Adipose tissue (tissue), 3 donors: Measurements from ENCODE around the gene RPS2. TPM values are rescaled to one million over a fixed set of nuclear protein-coding genes. Genes with fewer than 3 reads are reported as not detected.
"Not testable (repeated sequence)": the region's sequence is repeated elsewhere in the genome, so short reads cannot be mapped to it uniquely, and the experiment has no call there.

Source experiments
- H3K27ac ChIP-seq: one replicate; pipeline ENCODE4 v1.5.1; 2013; ENCODE audit warnings: low read depth, low read length
- WGBS, 3 donors: extraction: QIAGEN DNeasy Blood & Tissue Kit; methylation state at CpG; one replicate each; pipeline ENCODE4 v1.1.7; 2013; 5-methylcytosine and 5-hydroxymethylcytosine counted together
- polyA plus RNA-seq, 3 donors: library from polyadenylated mRNA; stranded (reverse); fragments of 200-250 nt; gene quantifications; one replicate each; pipeline ENCODE4 v1.2.3, GENCODE V29; 2013
- donor health status: healthy with polysubstance abuse.
- donor health status: Bipolar disorder and iron deficiency.
- donor health status: healthy.

RPS2 gene
- polyA plus RNA-seq, 3 donors: 3,105 to 3,328 (median 3,324) TPM

DNA sequence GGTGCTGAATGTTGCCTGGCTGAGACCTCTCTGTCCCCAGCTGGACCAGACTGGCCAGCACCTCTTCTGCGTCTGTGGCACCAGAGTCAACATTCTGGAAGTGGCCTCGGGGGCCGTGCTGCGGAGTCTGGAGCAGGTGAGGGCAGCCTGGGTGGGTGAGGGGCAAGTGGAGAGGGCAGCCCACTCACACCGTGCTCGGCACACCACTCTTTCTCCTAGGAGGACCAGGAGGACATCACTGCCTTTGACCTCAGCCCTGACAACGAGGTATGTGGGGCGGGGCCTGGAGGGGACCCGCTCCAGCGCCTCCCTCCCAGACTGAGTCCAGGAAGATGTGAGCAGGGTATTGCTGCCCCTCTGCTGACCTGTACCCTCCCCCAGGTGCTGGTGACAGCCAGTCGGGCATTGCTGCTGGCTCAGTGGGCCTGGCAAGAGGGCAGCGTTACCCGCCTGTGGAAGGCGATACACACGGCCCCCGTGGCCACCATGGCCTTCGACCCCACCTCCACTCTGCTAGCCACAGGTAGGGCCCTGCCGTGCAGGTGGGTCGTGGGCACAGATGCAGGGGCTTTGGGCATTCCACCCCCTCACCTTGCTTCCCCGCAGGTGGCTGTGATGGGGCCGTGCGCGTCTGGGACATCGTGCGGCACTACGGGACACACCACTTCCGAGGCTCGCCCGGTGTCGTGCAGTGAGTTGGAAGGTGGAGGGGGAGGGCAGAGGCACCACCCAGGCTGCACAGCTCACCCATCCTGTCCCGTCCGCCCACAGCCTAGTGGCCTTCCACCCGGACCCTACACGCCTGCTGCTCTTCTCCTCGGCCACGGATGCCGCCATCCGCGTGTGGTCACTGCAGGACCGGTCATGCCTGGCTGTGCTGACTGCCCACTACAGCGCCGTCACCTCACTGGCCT lies 9.8 kb upstream of the RPS2 start:
- no peak overlapping the region for H3K27ac ChIP-seq
- WGBS, 3 donors: 94 to 96% (median 94%) methylated on average over 40 to 42 of the region's 42 CpGs

DNA sequence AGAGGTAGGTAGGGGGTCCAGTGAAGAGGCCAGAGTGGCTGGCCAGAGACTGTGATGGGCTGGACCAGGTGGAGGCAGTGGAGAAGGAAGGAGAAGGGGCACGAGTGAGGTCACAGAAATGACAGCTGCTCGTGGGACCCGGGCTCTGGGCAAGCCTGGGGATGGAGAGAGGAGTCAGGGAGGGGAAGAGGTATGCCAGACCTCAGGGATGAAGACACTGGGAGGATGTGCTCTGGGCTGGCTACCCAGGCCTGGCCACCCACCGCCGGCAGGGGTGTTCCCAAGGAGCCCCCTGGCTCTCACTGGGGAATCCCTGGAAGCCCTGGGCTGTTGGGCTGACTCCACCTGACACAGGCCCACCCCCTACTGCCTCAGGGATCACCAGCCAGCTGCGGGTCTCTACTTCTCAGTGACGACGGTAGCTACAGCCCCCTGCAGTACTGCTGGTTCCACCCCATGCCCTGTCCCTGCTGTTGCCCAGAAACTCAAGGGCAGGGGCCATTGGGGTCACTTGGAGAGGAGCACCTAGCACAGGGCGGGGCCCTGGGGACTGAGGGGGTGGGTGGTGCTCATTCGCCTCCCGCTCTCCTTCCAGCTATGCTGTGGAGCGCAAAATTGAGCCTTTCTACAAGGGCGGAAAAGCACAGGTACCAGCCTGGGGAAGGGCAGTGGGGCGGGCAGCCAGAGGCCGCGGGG lies 9.0 kb upstream of the RPS2 start:
- 91 to 93% (median 93%) methylated on average over 16 of the region's 16 CpGs for WGBS, 3 donors

DNA sequence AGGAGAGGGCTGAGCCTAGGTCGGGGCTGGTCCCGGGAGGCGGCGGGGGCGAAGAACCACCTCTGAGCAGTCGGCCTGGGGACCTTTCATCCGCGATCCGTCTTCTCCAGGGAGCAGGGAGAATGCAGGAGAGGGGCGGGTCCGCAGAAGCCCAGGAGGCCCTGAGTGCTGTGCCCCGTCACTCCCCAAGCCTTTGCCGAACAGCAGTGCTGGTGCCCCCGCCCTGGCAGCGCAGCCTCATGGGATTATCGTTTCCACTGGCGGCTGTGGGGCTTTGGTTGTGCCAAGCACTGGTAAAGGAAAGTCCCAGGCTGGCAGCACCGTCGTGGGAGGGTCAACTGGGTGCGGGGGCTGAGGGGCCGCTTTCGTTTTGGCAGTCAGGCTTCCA lies 7.9 kb upstream of the RPS2 start:
- H3K27ac ChIP-seq: no peak overlapping the region
- 1 to 3% (median 2%) methylated on average over 19 to 22 of the region's 22 CpGs for WGBS, 3 donors

More for the DNA sequence above, 9.0 kb upstream of the RPS2 start:
- H3K27ac ChIP-seq: no peak overlapping the region

DNA sequence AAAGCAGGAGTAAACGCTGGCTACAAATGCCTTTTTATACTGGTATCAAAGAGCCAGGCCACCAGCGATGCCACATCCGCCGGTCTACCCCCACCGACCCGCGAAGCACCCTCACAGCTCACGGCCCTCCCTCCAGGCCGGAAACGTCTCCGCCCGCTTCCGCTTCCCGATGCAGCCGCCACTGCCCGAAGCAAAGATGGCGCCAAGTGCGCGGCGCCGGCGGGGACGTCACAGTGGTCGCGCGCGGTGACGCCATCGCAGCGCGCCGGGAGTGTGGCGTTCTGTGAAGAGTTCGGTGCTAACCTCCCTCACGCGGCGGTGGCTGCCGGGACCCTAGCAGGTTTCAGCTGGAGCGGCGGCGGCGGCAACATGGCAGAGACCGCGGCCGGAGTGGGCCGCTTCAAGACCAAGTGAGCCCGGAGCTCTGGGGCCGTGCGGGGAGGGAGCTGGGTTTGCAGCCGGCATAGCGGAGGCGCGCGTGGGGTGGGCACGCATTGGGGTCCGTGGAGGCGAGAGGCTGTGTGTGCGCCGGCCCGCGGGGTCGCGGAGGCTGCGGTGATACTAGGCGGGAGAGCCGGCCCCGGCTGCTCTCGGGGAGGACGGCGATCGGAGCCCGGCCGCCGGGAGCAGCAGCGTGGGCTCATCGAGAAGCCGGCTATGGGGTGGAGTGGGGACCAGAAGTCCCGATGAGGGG lies 7.3 kb upstream of the RPS2 start, which contains the start of gene TBL3:
TBL3 (plus strand) TSS at position 258 of the 694 bp plus-strand sequence; CDS start at position 370, 112 bp downstream.
- WGBS, 3 donors: 0 to 1% (median 0%) methylated on average over 72 to 78 of the region's 78 CpGs
- peak within 1 kb of the TSS; percentile 11 for H3K27ac ChIP-seq

DNA sequence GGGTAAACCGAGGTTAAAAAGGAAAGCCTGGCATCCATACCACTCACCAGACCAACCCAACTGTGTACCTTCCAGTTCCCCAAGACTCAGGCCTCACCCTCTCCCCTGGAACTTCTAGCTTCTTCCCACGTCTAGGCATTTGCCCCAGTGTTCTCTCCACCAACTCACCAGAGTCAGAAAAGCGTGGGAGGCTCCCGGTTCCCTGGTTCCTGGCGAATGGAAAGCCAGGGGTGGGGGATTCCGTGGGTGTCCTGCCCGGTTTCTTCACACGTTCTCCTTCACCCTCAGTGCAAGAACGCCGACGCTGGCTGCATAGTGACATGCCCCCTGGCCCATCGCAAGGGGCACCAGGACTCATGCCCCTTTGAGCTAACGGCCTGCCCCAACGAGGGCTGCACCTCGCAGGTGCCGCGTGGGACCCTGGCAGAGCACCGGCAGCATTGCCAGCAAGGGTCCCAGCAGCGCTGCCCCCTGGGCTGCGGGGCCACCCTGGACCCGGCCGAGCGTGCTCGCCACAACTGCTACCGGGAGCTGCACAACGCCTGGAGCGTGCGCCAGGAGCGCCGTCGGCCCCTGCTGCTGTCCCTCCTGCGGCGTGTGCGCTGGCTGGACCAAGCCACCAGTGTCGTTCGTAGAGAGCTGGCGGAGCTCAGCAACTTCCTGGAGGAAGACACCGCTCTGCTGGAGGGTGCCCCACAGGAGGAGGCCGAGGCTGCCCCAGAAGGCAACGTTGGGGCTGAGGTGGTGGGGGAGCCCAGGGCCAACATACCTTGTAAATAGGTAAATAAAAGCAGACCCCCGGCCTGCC lies 3.7 kb upstream of the RPS2 start:
- no peak overlapping the region for H3K27ac ChIP-seq
- 87 to 89% (median 89%) methylated on average over 40 to 41 of the region's 41 CpGs for WGBS, 3 donors

DNA sequence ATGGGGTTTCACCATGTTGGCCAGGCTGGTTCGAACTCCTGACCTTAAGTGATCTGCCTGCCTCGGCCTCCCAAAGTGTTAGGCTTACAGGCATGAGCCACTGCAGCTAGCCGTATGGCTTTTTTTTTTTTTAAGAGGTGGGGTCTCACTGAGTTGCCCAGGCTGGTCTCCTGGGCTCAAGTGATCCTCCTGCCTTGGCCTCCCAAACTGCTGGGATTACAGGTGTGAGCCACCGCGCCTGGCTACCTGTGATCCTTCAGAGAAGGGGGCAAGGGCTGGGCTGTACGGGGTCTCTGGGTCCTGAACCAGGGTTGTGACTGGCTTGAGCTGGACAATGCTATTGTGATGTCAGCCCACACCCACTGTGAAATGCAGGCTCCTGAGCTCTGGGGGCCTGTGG lies 1.8 kb upstream of the RPS2 start, which contains the start of gene RNF151:
RNF151 (plus strand) TSS at position 397 of the 400 bp plus-strand sequence. CDS start 26 bp downstream, outside the sequence.
- WGBS, 3 donors: 98% methylated on average over 6 of the region's 6 CpGs
- no peak within 1 kb of the TSS for H3K27ac ChIP-seq

DNA sequence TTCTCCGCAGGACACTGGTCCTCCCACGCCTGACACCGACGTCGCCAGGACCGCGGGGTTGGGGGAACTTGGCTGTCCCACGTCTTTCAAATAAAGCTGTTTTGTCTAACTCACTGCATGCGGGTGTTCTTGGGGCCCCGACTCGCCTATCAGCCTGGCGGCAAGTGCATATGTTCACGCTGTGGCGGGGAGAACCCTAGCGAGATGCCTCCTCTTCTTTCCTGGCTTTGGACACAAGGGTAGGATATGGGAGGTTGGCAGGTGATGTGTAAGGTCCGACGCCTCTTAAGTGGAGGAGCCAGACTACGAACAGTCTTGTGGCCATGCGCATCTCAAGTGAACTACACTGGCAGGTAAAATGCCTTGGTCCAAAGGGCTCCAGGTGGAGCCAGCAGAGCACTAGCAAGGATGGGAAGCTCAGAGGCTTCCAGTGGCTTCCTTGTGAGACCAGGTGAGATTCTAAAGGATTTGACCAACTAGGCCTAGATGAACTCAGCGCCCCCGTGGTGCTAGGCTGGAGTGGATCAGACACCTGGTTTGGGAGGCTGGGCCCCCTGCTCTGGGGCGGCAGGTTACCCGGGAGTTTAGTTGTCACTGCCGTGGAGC lies 873 bp upstream of the RPS2 start:
- WGBS, 3 donors: 15 to 24% (median 22%) methylated on average over 24 of the region's 24 CpGs
- peak overlapping the region; percentile 30 for H3K27ac ChIP-seq

DNA sequence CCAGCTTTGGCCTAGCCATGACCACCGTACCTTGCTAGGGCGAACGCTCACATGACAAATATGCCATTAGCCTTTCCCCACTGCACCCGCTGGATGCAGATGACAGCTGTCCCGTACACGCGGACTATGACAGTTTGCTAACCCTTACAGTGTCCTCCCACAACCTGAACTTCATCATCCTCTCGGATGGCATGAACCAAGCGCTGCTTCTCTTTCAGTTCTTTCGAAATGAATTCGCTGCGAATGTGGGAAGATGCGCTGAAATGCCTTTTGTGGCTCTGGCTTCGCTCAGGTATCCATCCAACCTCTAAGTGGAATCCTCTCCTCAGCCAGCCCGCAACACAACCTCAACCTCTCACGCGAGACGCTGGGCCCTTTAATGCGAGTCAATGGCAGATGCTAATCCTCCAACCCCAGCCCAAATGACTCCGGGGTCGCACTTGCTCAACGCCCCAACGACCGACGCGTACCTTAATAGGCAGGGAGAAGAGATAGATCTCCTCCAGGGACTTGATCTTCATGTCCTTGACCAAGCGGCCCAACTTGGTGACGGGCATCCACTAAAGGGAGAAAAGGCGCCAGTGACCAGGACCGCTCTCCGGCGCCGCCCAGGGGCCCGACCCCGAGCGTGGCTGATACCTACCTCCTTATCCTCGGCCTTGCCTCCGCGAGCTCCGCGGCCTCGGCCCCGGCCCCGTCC lies 670 bp downstream of the RPS2 start:
- H3K27ac ChIP-seq: no peak overlapping the region
- WGBS, 3 donors: 7 to 11% (median 10%) methylated on average over 36 to 44 of the region's 44 CpGs

DNA sequence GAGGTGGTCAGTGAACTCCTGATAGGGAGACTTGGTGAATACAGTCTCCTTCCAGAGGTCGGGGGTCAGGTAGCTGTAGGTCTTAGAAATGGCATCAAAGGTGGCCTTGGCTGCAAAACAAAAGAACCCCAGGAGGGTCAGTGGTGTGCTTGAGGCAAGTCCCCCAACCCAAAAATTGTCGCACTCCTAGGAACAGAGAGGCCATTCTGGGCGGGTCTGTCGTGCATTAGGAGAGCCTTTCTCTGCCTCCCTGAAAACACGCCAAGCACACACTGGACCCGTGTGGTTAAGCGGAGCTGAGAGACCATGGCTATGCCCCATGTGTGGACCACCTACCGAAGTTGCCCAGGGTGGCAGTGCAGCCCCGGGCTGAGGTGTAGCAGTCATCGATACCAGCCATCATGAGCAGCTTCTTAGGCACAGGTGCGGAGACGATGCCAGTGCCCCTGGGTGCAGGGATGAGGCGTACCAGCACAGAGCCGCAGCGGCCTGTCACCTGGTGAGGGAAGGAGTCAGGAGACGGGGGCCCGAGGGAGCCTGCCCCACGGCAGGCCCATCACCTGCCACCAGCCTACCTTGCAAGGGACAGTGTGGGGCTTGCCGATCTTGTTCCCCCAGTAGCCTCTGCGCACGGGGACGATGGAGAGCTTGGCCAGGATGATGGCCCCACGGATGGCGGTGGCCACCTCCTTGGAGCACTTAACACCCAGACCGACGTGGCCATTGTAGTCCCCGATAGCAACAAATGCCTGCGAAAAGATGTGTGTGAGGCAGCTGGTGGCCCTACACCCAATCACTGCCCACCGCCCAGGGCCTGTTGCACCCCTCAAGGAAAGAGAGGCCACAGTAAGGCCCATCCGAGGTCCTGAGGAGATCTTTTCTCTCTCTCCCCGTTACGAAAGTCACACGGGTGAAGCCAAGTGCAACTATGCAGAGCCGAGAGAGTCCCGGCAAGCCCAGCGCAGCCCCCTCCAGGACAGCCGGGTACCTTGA lies 2.2 kb downstream of the RPS2 start:
- not testable (repeated sequence) for H3K27ac ChIP-seq
- WGBS, 3 donors: 77 to 90% (median 85%) methylated on average over 32 to 37 of the region's 37 CpGs

DNA sequence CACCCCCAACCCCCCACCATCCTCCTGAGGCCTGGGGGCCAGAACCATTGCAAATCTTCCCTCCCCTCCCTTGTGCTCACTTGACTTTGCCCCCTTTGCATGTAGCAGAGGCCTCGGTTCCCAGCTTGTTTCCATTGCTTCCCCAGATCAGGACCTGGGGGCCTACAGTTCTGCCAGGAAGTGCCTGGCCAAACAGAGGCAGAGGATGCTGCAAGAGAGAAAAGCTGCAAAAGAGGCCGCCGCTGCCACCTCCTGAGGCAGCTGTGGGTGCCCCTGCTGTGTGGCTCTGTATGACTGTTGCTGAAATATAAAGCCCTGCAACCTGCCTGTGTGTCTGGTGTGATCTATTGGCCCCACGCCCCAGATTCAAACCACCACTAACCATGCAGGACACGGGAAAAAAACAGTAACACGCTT lies 3.0 kb downstream of the RPS2 start:
- no peak overlapping the region for H3K27ac ChIP-seq
- 56 to 66% (median 57%) methylated on average over 6 of the region's 6 CpGs for WGBS, 3 donors

DNA sequence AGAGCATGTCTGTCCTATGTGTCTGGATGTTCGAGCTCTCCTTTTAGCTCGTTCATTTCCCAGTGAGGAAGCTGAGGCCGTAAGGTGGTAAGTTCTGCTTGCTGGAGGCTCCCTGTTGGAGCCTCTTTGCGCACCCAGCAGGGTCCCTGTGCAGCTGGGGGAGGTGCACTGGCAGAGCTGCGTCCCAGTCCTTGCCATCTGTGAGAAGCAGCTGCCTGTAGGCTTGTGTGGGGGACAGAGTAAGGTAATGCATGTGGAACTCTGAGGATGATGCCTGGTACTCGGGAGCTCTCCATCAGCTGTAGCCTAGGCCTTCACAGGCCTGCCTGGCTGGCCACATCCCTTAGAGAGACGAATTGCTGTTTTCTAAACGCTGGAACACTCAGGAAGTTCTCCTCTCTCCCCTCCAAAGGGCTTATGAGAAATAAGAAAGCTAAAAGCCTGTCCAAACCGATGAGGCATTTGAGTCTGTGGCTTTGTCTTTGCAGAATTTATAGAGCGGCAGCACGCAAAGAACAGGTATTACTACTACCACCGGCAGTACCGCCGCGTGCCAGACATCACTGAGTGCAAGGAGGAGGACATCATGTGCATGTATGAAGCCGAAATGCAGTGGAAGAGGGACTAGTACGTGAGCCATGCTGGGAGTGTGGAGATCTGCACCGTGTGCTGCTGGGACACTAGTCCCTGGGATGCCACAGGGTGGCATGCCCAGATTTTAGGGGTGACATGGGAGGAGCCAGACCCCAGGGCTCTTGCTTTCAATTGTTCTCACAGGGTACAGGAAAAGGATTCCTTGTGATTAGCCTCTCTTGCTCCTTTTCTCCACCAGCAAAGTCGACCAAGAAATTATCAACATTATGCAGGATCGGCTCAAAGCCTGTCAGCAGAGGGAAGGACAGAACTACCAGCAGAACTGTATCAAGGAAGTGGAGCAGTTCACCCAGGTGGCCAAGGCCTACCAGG lies 3.7 kb downstream of the RPS2 start:
- WGBS, 3 donors: 48 to 55% (median 54%) methylated on average over 20 of the region's 20 CpGs
- H3K27ac ChIP-seq: no peak overlapping the region

DNA sequence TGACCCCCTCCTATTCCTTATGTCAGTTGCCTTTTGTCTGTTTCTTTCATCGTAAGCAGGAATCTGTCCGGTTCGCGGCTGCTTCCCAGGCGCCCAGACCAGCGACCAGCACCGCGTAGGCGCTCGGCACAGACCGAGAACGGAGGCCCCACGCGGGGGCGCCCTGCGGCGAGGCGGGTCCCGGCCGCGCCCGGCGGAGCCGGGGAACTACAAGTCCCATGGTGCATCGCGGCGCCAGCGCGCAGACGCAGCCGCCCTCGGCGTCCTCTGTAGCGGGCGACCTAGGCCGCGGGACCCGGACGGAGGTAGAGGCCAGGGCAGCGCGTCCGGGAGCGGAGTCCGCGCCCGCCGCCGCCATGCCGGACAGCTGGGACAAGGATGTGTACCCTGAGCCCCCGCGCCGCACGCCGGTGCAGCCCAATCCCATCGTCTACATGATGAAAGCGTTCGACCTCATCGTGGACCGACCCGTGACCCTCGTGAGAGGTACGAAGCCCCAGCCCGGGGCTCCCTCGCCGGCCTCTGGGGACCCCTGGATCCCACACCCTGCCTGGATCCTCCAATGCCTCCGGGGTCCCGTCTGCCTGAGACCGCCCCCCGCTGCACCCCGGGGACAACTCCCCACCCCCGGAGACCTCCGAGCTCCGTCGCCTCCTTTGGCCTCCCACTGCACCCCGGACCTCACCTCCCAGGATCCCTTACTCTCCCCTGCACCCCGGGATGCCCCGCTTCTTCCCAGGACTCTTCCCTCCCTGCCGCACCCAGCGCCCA lies 5.2 kb downstream of the RPS2 start, which contains the start of gene NDUFB10:
NDUFB10 (plus strand) TSS at position 270 of the 771 bp plus-strand sequence; CDS start at position 357, 87 bp downstream.
- WGBS, 3 donors: 0 to 1% (median 0%) methylated on average over 65 to 79 of the region's 79 CpGs
- H3K27ac ChIP-seq: no peak within 1 kb of the TSS

DNA sequence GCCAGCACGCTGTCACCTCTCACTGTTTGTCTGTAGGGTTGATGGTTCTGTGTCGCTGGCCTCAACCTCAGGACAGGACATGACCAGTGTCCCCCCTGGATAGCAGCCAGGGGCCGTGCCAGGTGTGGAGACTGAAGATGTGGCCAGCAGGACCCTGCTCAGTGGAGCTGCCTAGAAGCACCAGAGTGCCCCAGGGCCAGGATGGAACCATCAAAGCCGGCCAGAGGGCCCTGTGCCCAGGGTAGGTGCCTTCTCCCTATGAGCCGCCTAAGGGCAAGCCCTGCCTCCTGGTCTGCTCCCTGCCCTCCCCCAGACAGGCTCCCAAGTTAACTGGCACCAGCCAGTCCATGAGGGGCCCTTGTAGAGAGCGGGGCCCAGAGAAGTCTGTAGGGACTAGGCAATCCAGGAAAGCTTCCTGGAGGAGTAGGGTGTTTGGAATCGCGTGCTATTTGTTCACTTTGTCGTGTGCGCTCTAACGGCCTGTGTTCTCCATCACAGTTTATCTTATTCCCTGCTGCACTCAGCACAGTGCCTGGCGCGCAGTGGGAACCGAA lies 5.8 kb downstream of the RPS2 start:
- 29 to 38% (median 36%) methylated on average over 14 of the region's 14 CpGs for WGBS, 3 donors
- H3K27ac ChIP-seq: no peak overlapping the region

DNA sequence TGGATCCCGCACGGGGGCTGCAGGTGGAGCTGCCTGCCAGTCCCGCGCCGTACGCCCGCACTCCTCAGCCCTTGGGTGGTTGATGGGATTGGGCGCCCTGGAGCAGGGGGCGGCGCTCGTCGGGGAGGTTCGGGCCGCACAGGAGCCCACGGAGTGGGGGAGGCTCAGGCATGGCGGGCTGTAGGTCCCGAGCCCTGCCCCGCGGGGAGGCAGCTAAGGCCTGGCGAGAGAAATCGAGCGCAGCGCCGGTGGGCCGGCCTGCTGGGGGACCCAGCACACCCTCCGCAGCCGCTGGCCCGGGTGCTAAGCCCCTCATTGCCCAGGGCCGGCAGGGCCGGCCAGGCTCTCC lies 6.5 kb downstream of the RPS2 start:
- WGBS, 3 donors: 70 to 76% (median 72%) methylated on average over 16 to 30 of the region's 30 CpGs
- not testable (repeated sequence) for H3K27ac ChIP-seq
